ENCODE measurements around the gene GHRH. TPM values are rescaled to one million over a fixed set of nuclear protein-coding genes. Genes with fewer than 3 reads are reported as not detected.
A peak's percentile ranks its signal among the peaks of the same experiment; 100 is the strongest.

The GHRH gene
- total RNA-seq, 4 donors from 2014 or later: not detected

GRCh38 chr20:37219751-37220668, 41.6 kb downstream of the GHRH start:
- TF ChIP-seq CTCF (IDR thresholded peaks at IDR 0.05) (no peak), POLR2A (IDR thresholded peaks at IDR 0.05) (no peak)
- H3K4me3 ChIP-seq (ENCODE audit: low read depth, poor library complexity, severe bottlenecking): no peak overlapping the region
- intact Hi-C loops (cut with DNase I; ENCODE audit: low total_unique reads): no loop called here
- DNase-seq (ENCODE audit: low spot score in 2 of 2): no peak
- WGBS, 2 donors: 68 to 76% methylated on average over 10 of the region's 10 CpGs

GRCh38 chr20:37218976-37219375, 42.6 kb downstream of the GHRH start:
- H3K4me3 ChIP-seq (ENCODE audit: low read depth, poor library complexity, severe bottlenecking): no peak overlapping the region
- WGBS, 2 donors: 73 to 74% methylated on average over 4 of the region's 4 CpGs
- TF ChIP-seq POLR2A (IDR thresholded peaks at IDR 0.05) (no peak), CTCF (IDR thresholded peaks at IDR 0.05) (no peak)
- intact Hi-C loops (cut with DNase I; ENCODE audit: low total_unique reads): no loop called here
- no peak for DNase-seq (ENCODE audit: low spot score in 2 of 2)

- H3K4me3 ChIP-seq (ENCODE audit: low read depth, poor library complexity, severe bottlenecking): no peak overlapping the region
- 94 to 96% methylated on average over 4 of the region's 4 CpGs for WGBS, 2 donors
- intact Hi-C loops (cut with DNase I; ENCODE audit: low total_unique reads): no loop called here
- DNase-seq (ENCODE audit: low spot score in 2 of 2): no peak
- TF ChIP-seq POLR2A (IDR thresholded peaks at IDR 0.05) (no peak), CTCF (IDR thresholded peaks at IDR 0.05) (no peak)
Measured at GRCh38 chr20:37218441-37218840, 43.2 kb downstream of the GHRH start.

- 67 to 73% methylated on average over 6 of the region's 6 CpGs for WGBS, 2 donors
- intact Hi-C loops (cut with DNase I; ENCODE audit: low total_unique reads): no loop called here
- DNase-seq (ENCODE audit: low spot score in 2 of 2): peak in 1 of 2 donors; percentile 13
- TF ChIP-seq CTCF (IDR thresholded peaks at IDR 0.05): no peak
- no peak for TF ChIP-seq POLR2A (IDR thresholded peaks at IDR 0.05)
- no peak overlapping the region for H3K4me3 ChIP-seq (ENCODE audit: low read depth, poor library complexity, severe bottlenecking)
Measured at GRCh38 chr20:37209661-37210314, 51.8 kb downstream of the GHRH start.

GRCh38 chr20:37209193-37209592, 52.4 kb downstream of the GHRH start:
- no peak for TF ChIP-seq CTCF (IDR thresholded peaks at IDR 0.05)
- TF ChIP-seq POLR2A (IDR thresholded peaks at IDR 0.05): no peak
- H3K4me3 ChIP-seq (ENCODE audit: low read depth, poor library complexity, severe bottlenecking): no peak overlapping the region
- peak in 1 of 2 donors; percentile 8 for DNase-seq (ENCODE audit: low spot score in 2 of 2)
- intact Hi-C loops (cut with DNase I; ENCODE audit: low total_unique reads): no loop called here
- WGBS, 2 donors: 98 to 99% methylated on average over 3 of the region's 3 CpGs
